PC-9 (cell line): Measurements from ENCODE around the gene KIFC1. TPM values are rescaled to one million over a fixed set of nuclear protein-coding genes. Genes with fewer than 3 reads are reported as not detected.
A peak's percentile ranks its signal among the peaks of the same experiment; 100 is the strongest.

Experiments
- BruUV-seq: library from RNA; stranded (reverse); fragments of 400-500 nt; replicated peaks from 2 replicates; lab custom pipeline; 2021; lab: Mats Ljungman, UMichigan
- CTCF ChIA-PET: fragments of 300-600 bp; sonication (Branson Sonifier 250); formaldehyde crosslinking; loops from one replicate; lab custom pipeline; 2022; ENCODE audit warnings: antibody characterized with exemption; lab: Charles Lee
- POLR2A ChIA-PET: fragments of 300-600 bp; sonication (Branson Sonifier 250); formaldehyde crosslinking; loops from one replicate; lab custom pipeline; 2022; ENCODE audit warnings: antibody characterized with exemption; ENCODE audit not compliant: unreplicated experiment; lab: Charles Lee
- DNase-seq, 2 experiments: peaks; one replicate each; pipeline versions ENCODE4 v3.0.0 to v3.0.0-alpha.2; 2015 to 2022; ENCODE audit warnings: mixed read lengths in 1 of 2
- H2AFZ ChIP-seq: fragments of 200-600 bp; sonication (generic); 2 replicates; pipeline ENCODE4 v1.8.1; 2017; ENCODE audit warnings: antibody characterized with exemption
- H3F3A ChIP-seq: fragments of 200-600 bp; sonication (generic); 2 replicates; pipeline ENCODE4 v1.8.1; 2017; ENCODE audit warnings: antibody characterized with exemption, mild to moderate bottlenecking, low read depth; ENCODE audit not compliant: insufficient read depth
- H3K27ac ChIP-seq: fragments of 200-600 bp; sonication (generic); 2 replicates; pipeline ENCODE4 v1.6.1; 2016; ENCODE audit warnings: mixed run types
- H3K27me3 ChIP-seq: fragments of 200-600 bp; sonication (generic); 2 replicates; pipeline ENCODE4 v1.6.1; 2016; ENCODE audit warnings: low read depth, mixed run types; ENCODE audit not compliant: insufficient read depth
- H3K36me3 ChIP-seq: fragments of 200-600 bp; sonication (generic); 2 replicates; pipeline ENCODE4 v1.6.1; 2016; ENCODE audit warnings: low read depth, mixed run types
- H3K4me1 ChIP-seq: fragments of 200-600 bp; sonication (generic); replicated peaks from 2 replicates; pipeline ENCODE4 v1.6.1; 2016; ENCODE audit warnings: mixed run types; ENCODE audit not compliant: insufficient read depth
- H3K4me2 ChIP-seq: fragments of 200-600 bp; sonication (generic); 2 replicates; pipeline ENCODE4 v1.6.1; 2017; ENCODE audit warnings: mixed run types
- H3K4me3 ChIP-seq: fragments of 200-600 bp; sonication (generic); 2 replicates; pipeline ENCODE4 v1.6.1; 2016; ENCODE audit warnings: mixed run types
- H3K79me2 ChIP-seq: fragments of 200-600 bp; sonication (generic); 2 replicates; pipeline ENCODE4 v1.6.1; 2017; ENCODE audit warnings: low read depth, mixed run types
- H3K9me2 ChIP-seq: fragments of 200-600 bp; sonication (generic); 2 replicates; pipeline ENCODE4 v1.8.1; 2017; ENCODE audit warnings: mild to moderate bottlenecking; ENCODE audit not compliant: insufficient read depth
- H3K9me3 ChIP-seq: fragments of 200-600 bp; sonication (generic); 2 replicates; pipeline ENCODE4 v1.8.1; 2016; ENCODE audit warnings: low read depth; ENCODE audit not compliant: insufficient read depth
- H4K20me1 ChIP-seq: fragments of 200-600 bp; sonication (generic); 2 replicates; pipeline ENCODE4 v1.8.1; 2017; ENCODE audit not compliant: insufficient read depth
- EZH2 ChIP-seq: fragments of 200-600 bp; sonication (generic); IDR thresholded peaks from 2 replicates; pipeline ENCODE4 v1.8.0; 2017; ENCODE audit warnings: antibody characterized with exemption, low read depth
- intact Hi-C: fragments of 100-400 bp; cut with micrococcal nuclease; formaldehyde crosslinking; loops from one replicate; pipeline ENCODE4 v1.10.0; 2022; ENCODE audit not compliant: unreplicated experiment
- total RNA-seq: library from RNA; stranded (reverse); gene quantifications from 2 replicates; pipeline ENCODE4 v1.2.3, GENCODE V29; 2021
- TF ChIP-seq, protein P1 (sequence below): fragments of 200-600 bp; sonication (generic); conservative IDR thresholded peaks from 2 replicates; pipeline ENCODE4 v1.6.1; 2017; ENCODE audit warnings: mixed run types, antibody characterized with exemption, mild to moderate bottlenecking, moderate library complexity

Gene KIFC1
- total RNA-seq, 1 experiment from 2014 or later = 91.4 TPM

DNA sequence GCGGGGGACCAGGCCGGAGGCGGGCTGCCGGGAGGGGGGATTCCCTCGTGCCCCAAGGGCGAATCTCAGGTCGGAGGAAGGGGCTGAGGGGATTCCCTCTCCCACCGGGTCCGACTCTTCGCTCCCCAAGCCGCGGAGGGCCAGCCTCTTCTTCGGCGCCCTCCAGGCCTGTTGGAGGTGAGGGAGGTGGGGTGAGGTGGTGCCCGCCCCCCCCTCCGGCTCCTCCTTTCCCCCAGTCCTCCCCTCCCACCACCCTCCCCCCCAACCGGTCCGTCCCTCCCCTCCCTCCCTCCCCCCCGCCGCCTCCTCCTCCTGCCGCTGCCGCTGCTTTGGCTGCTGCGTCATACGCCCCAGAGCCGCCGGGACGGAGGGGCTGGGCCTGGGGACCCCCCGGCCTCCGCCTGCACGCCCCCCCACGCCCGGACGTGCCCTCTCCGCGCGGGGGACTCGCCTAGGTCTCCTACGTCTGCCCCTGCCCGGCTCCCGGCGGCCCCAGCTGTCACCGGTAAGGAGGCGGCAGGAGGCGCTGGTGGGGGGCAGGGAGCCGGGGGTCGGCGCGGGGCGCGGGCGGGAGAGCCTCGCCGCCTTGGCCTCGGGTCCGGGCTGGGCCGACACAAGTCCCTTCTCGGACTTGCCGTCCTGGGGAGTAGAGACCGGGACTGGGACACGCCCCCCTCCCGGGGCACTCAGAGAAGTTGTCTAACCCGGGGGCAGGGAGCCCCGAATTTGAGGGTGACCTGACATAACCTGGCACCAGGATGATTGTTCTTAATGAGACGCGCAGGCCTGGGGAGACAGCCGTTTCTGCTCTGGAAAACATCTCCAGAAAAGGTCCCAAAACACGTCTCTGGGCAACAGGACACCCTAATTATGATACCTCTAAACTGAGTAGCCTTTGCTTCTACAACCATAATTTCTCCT lies 19.3 kb downstream of the KIFC1 start, which contains the start of gene PHF1:
Gene PHF1 (plus strand): TSS at position 304 of the 921 bp plus-strand sequence. CDS start 1,250 bp downstream, outside the sequence.
- Histone ChIP-seq H3K4me2 (peak within 1 kb of the TSS; percentile 89), H3K4me1 (peaks cover 12% of the 10 kb centered on the region), H4K20me1 (no peaks in the 10 kb centered on the region), H3K9me3 (no peaks in the 10 kb centered on the region), H3K27me3 (no peaks in the 10 kb centered on the region), H3K9me2 (no peaks in the 10 kb centered on the region), H3K36me3 (0 out of 2 replicates have a peak, but pooled peaks cover 6% of the 10 kb centered on the region), H3K27ac (peak within 1 kb of the TSS; percentile 35; the same call in 1 of the 2 replicates), H2AFZ (peak within 1 kb of the TSS; percentile 77), H3K79me2 (peaks cover 18% of the 10 kb centered on the region), H3F3A (peaks cover 28% of the 10 kb centered on the region), H3K4me3 (peak within 1 kb of the TSS; percentile 84)
- BruUV-seq = TSS peak; percentile 23
- CTCF ChIA-PET = interaction anchor here (0.7 kb wide), 1 partner anchor 172 kb away, joined by 3 read pairs; no protein-coding TSS in a partner anchor
- POLR2A ChIA-PET = interaction anchor here (0.6 kb wide), 3 partner anchors 111 to 152 kb away, joined by 3 to 5 read pairs (median 5); no protein-coding TSS in a partner anchor
- no peak for DNase-seq
- TF ChIP-seq, protein P1, sequence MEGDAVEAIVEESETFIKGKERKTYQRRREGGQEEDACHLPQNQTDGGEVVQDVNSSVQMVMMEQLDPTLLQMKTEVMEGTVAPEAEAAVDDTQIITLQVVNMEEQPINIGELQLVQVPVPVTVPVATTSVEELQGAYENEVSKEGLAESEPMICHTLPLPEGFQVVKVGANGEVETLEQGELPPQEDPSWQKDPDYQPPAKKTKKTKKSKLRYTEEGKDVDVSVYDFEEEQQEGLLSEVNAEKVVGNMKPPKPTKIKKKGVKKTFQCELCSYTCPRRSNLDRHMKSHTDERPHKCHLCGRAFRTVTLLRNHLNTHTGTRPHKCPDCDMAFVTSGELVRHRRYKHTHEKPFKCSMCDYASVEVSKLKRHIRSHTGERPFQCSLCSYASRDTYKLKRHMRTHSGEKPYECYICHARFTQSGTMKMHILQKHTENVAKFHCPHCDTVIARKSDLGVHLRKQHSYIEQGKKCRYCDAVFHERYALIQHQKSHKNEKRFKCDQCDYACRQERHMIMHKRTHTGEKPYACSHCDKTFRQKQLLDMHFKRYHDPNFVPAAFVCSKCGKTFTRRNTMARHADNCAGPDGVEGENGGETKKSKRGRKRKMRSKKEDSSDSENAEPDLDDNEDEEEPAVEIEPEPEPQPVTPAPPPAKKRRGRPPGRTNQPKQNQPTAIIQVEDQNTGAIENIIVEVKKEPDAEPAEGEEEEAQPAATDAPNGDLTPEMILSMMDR = no peak; the same call in 1 of the 2 replicates
- TF ChIP-seq EZH2 = no peak
- intact Hi-C loops = loop anchor here (1.0 to 10.0 kb wide), 5 partner anchors 20 to 206 kb away; partner anchors contain the start of genes BAK1, HSD17B8, KIFC1 and RGL2

DNA sequence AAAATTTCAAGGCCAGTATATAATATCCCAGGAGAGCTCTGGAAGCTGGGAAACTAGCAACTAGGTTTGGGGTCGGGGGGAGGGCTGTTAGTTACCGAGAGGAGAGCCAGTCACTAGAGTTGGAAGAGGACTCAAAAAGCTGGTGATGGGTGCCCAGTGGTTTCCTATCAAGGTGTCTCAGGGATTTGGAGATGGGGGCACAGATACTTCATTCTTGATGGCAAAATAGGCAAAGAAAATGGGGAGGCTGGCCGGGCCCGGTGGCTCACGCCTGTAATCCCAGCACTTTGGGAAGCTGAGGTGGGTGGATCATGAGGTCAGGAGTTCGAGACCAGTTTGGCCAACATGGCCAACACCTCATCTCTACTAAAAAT lies 20.0 kb downstream of the KIFC1 start:
- 0 out of 2 replicates have a peak, but pooled peaks cover 6% of the 10 kb centered on the region for H3K36me3 ChIP-seq
- H3K27me3 ChIP-seq = no peaks in the 10 kb centered on the region
- BruUV-seq = no TSS peak
- no peaks in the 10 kb centered on the region for H4K20me1 ChIP-seq
- ChIA-PET CTCF (no interaction called here), POLR2A (interaction anchor here (0.6 kb wide), 1 partner anchor 151 kb away, joined by 5 read pairs; no protein-coding TSS in a partner anchor)
- H2AFZ ChIP-seq = no peak overlapping the region
- intact Hi-C loops = loop anchor here (5.0 to 10.0 kb wide), 4 partner anchors 41 to 207 kb away; partner anchors contain the start of genes BAK1, HSD17B8, RGL2 and RING1
- DNase-seq = no peak
- peak overlapping the region; percentile 89 for H3K4me2 ChIP-seq
- no peaks in the 10 kb centered on the region for H3K9me3 ChIP-seq
- peak overlapping the region; percentile 84 for H3K4me3 ChIP-seq
- TF ChIP-seq, protein P1 = no peak
- no peak for TF ChIP-seq EZH2
- H3K4me1 ChIP-seq = peaks cover 18% of the 10 kb centered on the region
- no peak overlapping the region for H3K27ac ChIP-seq
- H3F3A ChIP-seq = peaks cover 33% of the 10 kb centered on the region
- H3K79me2 ChIP-seq = peaks cover 25% of the 10 kb centered on the region
- no peaks in the 10 kb centered on the region for H3K9me2 ChIP-seq
